Measurements from ENCODE around the gene CNBP. TPM values are rescaled to one million over a fixed set of nuclear protein-coding genes. Genes with fewer than 3 reads are reported as not detected.

The CNBP gene
- total RNA-seq, 1 experiment from 2014 or later, result 438 TPM

DNA sequence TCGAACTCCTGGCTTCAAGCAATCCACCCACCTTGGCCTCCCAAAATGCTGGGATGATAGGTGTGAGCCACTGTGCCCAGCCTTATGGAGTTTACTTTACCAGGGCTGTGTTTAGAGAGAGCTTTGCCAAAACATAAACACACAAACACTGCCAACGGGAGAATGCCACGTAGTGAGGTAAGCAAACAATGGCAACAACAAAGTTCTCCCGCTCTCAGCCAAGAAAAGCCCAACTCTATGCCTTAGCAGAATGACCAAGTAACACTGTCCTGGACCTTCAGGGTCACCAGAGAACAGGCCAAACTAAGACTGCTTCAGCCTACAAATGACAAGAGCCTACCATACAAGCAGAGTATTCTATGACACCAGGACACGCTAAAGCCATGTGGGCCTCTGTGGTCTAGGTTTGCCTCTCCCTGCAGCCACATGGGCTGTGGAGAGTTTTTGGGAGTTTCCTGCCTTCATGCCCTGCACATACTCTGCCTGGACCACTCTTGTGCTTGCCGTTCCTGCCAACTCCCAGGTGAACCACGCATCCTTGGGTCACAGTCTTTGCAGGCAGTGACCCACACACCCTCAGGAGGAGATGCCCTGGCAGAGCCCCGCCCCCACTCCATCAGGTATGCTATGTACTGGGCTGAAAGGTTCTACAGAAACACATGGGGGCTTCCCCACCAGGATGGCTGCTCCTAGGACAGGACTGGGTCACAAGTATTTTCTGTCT, 21.6 kb upstream of the CNBP start:
- no peak for DNase-seq (ENCODE audit: low spot score)
- ChIA-PET CTCF (interaction anchor here (0.7 kb wide), 1 partner anchor 187 kb away, joined by 3 read pairs; no protein-coding TSS in a partner anchor), POLR2A (ENCODE audit: low non-redundant PET) (no interaction called here)
- Histone ChIP-seq H3K4me1 (ENCODE audit: insufficient read depth, low read length, poor library complexity, severe bottlenecking) (no peaks in the 10 kb centered on the region), H3K36me3 (ENCODE audit: insufficient read depth, low read length, poor library complexity, severe bottlenecking) (no peaks in the 10 kb centered on the region), H3K27me3 (replicated peaks; ENCODE audit: insufficient read depth, low read depth, low read length, poor library complexity) (no peaks in the 10 kb centered on the region), H3K9me3 (ENCODE audit: low read depth, low read length, poor library complexity, severe bottlenecking) (no peaks in the 10 kb centered on the region), H3K27ac (ENCODE audit: low read depth, low read length, poor library complexity, severe bottlenecking) (no peak overlapping the region), H3K4me3 (ENCODE audit: low read depth, low read length, poor library complexity, severe bottlenecking) (no peak overlapping the region)
- no TSS peak for BruUV-seq (replicated peaks)
- no peak for TF ChIP-seq EZH2 (IDR thresholded peaks at IDR 0.05; ENCODE audit: borderline replicate concordance, low read depth, low read length, poor library complexity, severe bottlenecking)
- no peak for TF ChIP-seq CTCF (conservative IDR thresholded peaks at IDR 0.05; ENCODE audit: low read depth, low read length)
- intact Hi-C loops (cut with micrococcal nuclease; ENCODE audit: unreplicated experiment), result no loop called here

DNA sequence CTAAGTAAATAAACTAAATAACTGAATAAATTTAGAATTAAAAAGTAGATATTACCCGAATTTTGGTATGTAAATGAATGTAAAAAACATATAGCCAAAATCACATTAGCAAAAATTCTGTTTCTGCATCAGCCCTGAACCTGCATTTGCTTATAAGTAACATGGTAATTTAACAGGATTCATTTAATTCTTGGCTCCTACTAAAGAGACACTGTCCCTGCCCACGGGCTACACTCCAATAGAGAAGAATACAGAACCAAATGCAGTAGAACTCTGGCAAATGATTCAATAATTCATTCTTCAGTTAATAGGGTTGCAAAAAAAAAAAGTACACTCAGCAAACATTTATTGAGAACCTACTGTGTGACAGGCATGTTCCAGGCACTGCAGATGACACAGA, 20.8 kb upstream of the CNBP start:
- intact Hi-C loops (cut with micrococcal nuclease; ENCODE audit: unreplicated experiment), result no loop called here
- H3K27me3 ChIP-seq (replicated peaks; ENCODE audit: insufficient read depth, low read depth, low read length, poor library complexity), result no peaks in the 10 kb centered on the region
- DNase-seq (ENCODE audit: low spot score), result no peak
- H3K4me3 ChIP-seq (ENCODE audit: low read depth, low read length, poor library complexity, severe bottlenecking), result no peak overlapping the region
- no peak overlapping the region for H3K27ac ChIP-seq (ENCODE audit: low read depth, low read length, poor library complexity, severe bottlenecking)
- no peaks in the 10 kb centered on the region for H3K36me3 ChIP-seq (ENCODE audit: insufficient read depth, low read length, poor library complexity, severe bottlenecking)
- CTCF ChIA-PET, result interaction anchor here (0.7 kb wide), 1 partner anchor 186 kb away, joined by 3 read pairs; no protein-coding TSS in a partner anchor
- no peaks in the 10 kb centered on the region for H3K4me1 ChIP-seq (ENCODE audit: insufficient read depth, low read length, poor library complexity, severe bottlenecking)
- no peaks in the 10 kb centered on the region for H3K9me3 ChIP-seq (ENCODE audit: low read depth, low read length, poor library complexity, severe bottlenecking)
- POLR2A ChIA-PET (ENCODE audit: low non-redundant PET), result interaction anchor here (0.7 kb wide), 1 partner anchor 8 kb away, joined by 3 read pairs; no protein-coding TSS in a partner anchor
- no peak for TF ChIP-seq EZH2 (IDR thresholded peaks at IDR 0.05; ENCODE audit: borderline replicate concordance, low read depth, low read length, poor library complexity, severe bottlenecking)
- no peak for TF ChIP-seq CTCF (conservative IDR thresholded peaks at IDR 0.05; ENCODE audit: low read depth, low read length)
- BruUV-seq (replicated peaks), result no TSS peak

DNA sequence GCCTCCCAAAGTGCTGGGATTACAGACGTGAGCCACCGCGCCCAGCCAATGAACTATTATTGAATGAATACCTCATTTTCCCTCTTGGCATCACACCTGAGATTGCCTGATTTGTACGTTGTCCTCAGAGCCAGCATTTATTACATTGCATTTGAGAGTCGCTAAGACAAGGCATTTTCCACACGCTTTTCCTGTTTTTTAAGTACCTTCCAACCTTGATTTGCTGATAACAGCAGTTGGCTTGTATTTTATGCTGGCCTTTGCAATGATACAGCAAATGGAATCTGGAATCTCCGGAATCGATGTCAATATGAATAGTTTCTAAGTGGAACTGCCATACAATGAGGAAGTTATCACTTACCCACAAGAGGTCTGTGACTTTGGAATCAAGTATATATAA, 15.7 kb upstream of the CNBP start:
- Histone ChIP-seq H3K27ac (ENCODE audit: low read depth, low read length, poor library complexity, severe bottlenecking) (no peak overlapping the region), H3K9me3 (ENCODE audit: low read depth, low read length, poor library complexity, severe bottlenecking) (no peaks in the 10 kb centered on the region), H3K36me3 (ENCODE audit: insufficient read depth, low read length, poor library complexity, severe bottlenecking) (no peaks in the 10 kb centered on the region), H3K27me3 (replicated peaks; ENCODE audit: insufficient read depth, low read depth, low read length, poor library complexity) (no peaks in the 10 kb centered on the region), H3K4me3 (ENCODE audit: low read depth, low read length, poor library complexity, severe bottlenecking) (no peak overlapping the region), H3K4me1 (ENCODE audit: insufficient read depth, low read length, poor library complexity, severe bottlenecking) (no peaks in the 10 kb centered on the region)
- DNase-seq (ENCODE audit: low spot score), result no peak
- BruUV-seq (replicated peaks), result no TSS peak
- ChIA-PET CTCF (no interaction called here), POLR2A (ENCODE audit: low non-redundant PET) (no interaction called here)
- intact Hi-C loops (cut with micrococcal nuclease; ENCODE audit: unreplicated experiment), result no loop called here
- no peak for TF ChIP-seq EZH2 (IDR thresholded peaks at IDR 0.05; ENCODE audit: borderline replicate concordance, low read depth, low read length, poor library complexity, severe bottlenecking)
- TF ChIP-seq CTCF (conservative IDR thresholded peaks at IDR 0.05; ENCODE audit: low read depth, low read length), result no peak

Measured in A673 (cell line).